Fibroblast of skin of back (primary cell): Measurements from ENCODE around the gene TNK2.
"Not testable (repeated sequence)": the region's sequence is repeated elsewhere in the genome, so short reads cannot be mapped to it uniquely, and the experiment has no call there.

Experiments
- DNase-seq: peaks from one replicate; pipeline ENCODE4 v3.0.0-alpha.2; 2013

The TNK2 gene

DNA sequence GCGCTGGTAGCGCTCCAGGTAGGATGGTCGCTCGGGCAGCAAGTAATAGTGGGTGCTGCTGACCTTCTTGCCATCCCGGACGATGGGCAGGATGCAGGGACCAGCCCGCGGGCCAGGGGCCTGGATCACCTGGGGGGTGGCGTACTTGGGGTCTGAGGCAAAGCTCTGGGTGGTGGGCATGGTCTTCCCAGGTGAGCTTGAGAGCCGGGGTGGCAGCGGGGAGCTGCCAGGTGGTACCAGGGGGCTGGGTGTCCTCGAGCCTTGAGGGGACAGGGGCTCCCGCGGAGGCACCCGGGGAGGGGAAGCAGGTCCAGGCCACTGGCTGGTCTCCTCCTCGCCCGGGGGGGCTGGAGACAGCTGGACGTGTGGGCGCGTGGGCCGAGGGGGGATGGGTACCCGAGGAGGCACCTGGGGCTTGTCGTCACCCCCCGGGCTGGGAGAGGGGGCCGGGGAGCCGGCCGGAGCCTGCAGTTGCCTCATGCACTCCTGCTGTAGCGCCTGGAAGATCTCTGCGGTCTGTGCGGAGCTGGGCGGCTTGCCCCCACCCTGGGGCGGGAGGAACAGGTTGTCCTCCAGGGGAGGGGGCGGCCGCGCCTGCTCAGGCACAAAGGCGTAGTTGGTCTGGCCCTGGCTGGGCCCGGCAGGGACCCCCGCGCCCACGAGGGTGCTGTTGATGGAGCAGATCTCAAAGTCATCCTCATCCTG is 40.6 kb downstream of the TNK2 start:
- DNase-seq: no peak

DNA sequence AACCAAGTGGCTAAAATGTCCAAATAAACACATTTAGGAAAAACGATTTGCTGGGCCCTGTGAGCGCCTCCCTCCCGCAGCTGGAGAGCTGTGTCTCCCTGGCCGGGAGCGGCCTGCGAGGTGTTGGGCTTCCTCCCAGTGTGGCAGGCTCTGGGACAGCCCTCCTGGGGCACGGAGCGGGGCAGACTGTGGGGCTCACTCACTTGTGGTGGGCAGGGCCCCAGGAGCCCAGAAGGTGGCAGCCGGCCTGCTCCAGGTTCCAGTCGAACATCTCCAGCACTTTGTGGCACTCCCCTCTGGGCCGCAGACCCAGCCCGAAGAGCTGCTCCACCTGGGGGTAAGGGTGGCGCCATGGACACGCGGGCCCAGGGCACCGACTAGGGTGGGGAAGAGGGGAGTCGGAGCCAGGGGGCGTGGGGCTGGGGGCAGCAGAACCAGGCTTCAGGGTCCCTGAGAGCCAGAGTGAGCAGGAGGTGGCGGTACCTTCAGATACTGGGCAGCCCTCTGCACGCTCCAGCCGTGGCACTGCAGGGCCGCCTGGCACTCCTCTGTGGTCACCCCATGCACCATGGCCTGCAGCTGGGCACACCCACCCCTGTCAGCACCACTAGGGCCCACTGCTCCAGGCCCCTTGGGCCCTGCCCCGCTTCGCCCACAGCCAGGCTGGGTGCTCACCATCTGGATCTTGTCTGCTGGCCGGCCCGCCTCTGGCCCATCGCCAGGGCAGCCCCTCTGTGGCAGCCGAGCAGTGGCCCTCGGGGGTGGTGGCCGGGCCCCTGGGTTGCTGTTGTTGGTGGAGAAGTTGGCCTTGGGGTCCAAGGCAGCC is 41.5 kb downstream of the TNK2 start:
- DNase-seq: no peak

DNA sequence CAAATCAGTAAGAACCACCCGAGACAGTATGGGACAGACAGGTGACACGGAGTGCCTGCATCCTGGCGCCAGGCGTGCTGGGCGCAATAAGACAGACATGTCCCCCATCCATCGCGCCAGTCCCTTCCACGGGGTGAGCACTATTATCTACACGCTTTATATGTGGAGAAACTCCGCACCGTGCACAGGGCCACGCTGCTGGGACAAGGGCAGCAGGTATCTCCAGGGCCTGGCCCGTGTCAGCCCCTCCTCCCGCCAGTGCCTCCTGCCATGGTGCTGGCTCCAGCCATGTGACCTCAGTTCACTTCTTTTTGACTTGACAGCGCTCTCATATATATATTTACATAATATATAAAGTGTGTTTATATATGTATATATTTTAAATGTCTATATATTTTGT is 42.6 kb downstream of the TNK2 start:
- DNase-seq: no peak

DNA sequence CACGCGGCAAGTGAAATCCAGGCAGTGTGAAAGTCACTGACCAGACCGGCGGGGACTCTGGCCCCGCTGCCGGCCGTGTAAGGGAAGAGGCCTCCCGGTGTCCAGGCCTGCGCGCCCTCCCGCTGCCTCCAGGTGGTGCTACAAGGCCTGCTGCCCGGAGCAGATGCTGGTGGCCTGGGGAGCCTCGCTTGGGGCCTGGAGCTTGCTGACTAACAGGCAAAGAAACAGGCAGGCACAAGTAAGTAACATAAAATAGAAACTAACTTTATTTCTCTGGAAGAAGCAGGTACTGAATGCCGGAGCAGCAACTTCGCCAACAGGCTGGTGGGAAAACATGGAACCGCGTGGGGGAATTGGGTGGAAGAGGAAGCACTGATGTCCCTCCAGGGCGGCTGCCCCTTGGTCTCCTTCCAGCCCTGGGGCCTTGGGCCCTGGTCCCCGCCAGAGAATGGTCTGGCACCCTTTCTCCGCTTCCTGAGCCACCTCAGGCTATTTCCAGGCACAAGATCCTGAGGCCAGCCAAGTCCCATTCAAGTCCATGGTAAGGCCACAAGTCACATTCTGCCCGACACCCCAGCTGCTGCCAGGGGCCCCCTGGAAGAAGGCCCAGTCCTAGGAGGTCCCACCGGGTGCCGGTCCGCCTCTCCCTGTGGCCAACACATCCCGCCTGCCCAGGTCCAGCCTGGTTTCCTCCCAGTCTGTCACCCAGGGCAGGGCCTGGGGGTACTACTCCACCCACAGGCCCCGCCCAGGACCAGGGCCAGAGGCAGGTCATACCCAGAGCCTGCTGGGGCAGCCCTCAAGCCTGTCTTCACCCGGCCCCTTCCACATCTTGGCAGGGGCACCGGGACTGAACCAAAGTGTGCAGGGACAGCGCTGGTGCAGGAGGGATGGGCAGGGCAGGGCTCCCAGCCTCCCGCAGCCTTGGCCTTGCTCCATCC is 45.0 kb downstream of the TNK2 start:
- DNase-seq: peak; percentile 78

DNA sequence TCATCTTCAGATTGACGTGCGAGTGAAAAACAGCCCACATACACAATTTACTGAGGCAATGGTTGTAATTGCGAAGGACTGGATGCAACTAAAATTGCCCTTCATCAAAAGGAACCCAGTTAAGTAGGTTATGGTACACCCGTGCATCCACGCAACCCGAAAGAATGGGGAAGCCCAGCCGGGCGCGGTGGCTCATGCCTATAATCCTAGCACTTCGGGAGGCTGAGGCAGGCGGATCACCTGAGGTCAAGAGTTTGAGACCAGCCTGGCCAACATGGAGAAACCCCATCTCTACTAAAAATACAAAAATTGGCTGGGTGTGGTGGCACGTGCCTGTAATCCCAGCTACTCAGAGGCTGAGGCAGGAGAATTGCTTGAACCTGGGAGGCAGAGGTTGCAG is 46.0 kb downstream of the TNK2 start:
- not testable (repeated sequence) for DNase-seq

DNA sequence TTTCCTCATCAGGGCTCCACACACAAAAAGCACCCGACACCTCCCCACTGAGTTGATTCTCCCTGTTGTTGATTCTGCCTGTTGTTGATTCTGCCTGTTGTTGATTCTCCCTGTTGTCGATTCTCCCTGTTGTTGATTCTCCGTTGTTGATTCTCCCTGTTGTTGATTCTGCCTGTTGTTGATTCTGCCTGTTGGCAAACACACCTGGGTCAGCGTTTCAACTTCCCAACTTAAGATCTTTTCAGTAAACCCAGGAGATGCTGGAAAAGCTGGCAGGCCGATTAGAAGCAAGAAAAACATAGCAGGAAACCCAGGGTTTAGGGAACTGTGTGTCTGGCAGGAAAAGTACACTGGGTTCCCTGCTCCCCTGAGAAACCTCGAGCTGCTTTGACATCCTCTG is 47.9 kb downstream of the TNK2 start:
- DNase-seq: no peak

DNA sequence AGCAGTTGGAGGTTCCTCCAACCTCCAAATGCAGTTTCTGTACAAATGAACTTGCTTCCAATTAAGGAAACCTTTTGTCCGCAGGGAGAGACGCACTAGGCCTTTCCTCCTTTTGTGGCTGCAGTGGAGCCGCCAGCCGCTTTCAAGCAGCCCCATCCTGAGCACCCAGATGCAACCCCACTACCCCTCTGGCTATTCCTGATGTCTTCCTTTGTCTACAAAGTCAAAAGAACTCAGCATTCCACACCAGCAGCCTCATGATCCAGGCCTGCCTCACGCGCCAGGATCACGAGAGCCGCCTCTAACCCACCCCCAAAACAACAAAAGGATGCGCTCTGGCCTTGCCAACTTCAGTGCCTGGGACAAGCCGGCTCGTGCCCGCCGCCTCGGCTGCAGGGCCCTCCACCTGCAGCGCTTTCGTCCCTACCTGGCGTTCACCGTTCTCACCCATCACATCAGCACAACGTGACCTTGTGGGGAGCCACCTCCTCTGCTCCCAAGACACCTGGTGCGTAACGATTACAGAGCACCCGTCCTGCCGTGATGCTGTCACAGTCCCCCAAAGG is 48.4 kb downstream of the TNK2 start:
- DNase-seq: no peak

DNA sequence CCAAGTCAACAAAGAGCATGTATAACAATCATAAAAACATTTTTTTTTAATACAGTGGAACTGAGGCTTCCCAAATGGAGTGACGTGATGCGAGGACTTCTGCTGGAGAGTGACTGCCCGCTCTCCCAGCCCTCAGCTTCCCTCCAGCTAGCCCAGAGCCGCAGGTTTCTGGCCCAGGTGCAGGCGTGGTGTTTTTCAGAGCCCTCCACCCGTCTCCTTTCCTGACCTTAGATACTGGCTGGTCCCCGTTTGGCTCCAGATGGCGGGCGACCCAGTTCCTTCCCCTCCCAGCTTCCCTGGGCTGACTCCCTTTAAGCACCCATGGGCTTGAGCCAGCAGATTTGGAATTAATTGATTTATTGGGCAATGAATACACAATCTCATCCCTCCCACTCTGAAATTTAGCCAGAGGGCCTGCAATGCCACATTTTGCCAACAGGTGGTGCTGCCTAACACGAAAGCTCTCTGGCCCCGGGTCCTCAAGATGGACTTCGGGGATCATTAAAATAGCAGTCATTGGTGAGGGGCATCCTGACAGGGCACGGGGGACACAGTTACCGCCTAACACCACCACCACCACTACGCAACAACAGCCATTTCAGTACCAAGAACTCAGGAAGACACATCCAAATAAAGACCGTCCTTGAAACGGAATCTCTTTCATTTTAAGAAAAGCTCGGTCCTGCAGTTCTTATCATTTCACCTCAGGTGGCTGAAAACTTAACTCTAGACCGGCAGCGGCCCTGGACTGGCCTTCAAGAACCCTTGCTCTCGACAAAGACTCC is 49.1 kb downstream of the TNK2 start:
- peak; percentile 52 for DNase-seq

DNA sequence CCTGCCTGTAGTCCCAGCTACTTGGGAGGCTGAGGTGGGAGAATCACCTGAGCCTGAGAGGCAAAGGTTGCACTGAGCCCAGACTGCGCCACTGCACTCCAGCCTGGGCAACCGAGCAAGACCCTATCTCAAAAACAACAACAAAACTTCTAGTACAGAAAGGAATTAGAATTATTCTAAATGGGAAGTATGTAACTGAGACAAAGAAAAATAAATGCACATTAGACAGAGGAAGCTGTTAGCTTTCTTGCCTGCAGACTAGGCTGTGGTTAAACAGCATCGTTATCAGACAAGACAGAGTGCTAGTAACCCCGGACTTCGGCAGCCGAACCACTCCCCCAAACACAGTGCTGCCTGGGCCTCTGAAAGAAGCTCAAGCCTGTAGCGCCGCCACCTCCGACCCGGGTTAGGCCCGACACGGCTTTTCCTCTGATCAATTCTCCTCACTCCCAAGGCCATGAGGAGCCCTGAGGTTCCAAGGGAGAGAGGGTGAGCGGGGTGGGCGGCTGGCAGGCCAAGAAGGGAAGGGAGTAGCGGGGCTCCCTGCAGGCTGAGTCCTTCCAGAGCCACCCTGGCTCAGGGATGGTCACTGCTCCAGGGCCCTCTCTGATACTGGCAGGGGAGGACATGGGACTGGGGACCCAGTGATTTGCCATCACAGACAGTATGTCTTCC is 51.8 kb downstream of the TNK2 start:
- no peak for DNase-seq

DNA sequence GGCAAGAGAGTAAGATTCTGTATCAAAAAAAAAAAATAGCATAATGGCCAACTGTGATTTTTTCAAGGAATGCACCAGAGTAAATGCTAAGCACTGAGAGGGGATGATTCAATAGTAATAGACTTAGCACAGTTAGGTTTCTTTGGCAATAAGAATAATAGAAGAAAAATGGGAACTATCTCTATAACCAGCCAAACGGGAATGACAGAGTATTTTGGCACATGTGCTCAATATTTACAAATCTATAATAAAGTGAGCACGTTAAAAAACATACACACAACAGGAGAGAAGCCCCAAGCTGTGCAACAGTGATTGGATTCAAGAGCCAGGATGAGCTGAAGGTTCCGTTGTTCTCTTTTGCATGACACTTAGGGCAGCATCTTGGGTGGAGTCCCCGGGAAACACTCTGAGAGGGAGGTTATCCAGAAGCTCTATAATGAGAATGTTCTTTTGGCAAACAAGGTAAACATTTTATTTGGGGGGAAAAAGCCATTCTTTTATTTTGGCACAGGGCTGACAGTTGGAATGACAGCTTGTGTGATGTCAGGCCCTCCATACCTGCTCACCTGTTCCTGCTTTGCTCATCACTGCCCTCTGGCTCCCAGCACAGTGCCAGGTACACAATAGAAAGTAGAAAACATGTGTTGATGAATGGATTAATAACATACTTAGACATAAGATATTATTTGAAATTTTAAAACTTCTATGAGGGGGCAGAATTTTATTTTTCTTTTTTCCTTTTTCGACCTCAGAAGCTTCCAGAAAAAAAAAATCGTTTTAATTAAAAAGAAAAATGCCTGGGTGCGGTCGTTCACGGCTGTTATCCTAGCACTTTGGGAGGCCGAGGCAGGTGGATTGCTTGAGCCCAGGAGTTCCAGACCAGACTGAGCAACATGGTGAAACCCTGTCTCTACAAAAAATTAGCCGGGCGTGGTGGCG is 52.6 kb downstream of the TNK2 start:
- DNase-seq: no peak

DNA sequence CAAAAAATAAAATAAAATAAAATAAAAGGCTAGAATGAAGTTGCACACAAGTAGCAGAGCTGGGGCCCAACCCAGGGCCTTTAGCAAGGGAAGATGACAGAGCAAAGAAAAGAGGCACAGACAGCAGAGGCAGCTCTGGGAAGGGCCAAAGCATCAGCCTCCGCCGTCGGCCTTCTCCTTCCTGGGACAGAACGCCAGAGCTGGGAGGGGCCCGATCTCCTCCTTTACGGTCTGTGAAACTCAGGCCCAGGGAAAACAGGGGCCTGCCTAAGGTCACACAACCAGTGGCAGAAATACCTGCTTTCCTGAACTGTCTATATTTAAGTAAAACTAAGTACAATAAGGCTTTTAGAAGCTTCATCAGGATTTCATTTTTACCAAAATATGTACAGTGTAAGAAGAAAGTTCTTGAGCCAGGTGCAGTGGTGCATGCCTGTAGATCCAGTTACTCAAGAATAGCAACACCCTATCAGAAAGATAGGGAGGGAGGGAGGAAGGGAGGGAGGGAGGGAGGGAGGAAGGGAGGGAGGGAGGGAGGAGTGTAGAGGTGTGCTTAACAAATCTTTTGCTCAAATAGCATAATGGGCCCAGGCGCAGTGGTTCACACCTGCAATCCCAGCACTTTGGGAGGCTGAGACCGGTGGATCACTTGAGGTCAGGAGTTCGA is 53.6 kb downstream of the TNK2 start:
- DNase-seq: no peak

DNA sequence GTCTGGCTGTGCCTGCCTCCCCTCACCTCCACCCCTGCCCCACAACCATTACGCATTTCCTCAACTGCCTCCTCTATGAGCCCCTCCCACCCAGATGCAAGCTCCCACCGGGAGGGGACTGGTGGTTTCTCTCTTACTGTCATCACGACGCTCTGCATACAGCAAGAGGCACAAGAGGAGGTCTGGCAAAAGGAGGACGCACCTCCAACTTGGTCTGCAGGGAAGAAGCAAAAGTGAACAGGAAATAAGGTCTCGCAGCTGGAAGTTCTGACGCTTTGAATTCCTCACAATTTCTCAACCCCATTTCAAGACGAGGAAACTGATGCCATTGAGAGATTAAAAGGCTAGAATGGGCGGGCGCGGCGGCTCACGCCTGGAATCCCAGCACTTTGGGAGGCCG is 54.4 kb downstream of the TNK2 start:
- DNase-seq: no peak

DNA sequence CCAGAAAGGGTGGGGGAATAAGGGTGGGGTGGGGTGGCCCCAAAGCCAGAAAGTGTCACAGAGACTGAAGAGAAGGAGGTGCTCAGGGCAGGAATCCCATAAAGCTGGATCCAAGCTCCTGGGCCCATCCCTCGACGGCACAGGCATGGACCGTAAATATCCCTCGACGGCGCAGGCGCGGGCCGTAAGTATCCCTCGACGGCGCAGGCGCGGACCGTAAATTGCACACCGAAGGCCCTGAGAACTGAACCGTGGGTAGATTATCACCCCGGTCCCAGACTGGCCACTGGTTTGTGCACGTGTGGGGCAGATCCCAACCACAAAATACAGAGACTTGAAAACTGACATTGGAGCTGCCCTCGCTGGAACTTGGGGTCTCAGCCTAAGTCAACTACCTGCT is 55.3 kb downstream of the TNK2 start:
- DNase-seq: no peak

DNA sequence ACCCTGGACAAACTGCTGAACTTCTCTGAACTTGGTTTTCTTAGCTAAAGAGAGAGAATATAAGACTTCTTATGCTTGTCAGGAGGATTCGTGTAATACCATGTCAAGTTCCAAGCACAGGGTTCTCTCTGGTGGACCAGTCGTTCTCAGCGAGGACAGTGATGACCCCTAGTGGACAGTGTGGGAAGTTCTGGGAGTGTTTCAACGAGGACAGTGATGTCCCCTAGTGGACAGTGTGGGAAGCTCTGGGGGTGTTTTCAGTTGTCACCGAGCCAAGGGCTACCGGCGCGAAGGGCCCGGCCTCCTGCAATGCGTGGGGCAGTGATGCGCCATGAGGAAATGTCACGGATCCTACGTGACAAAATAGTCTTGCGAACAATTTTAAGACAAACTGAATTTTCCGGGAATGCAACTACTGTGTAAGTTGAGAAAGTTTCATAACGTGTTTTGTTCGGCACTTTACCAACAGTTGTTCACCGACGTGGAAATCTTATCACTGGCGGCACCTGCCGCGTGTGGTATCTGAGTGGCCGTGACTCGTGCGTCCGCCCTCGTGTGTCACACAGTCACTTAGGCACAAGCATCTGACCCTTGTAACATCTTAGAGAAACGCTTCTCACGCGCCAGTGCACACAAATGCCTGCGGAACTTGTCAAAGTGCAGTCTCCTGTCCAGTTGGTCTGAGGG is 57.4 kb downstream of the TNK2 start:
- peak; percentile 85 for DNase-seq

DNA sequence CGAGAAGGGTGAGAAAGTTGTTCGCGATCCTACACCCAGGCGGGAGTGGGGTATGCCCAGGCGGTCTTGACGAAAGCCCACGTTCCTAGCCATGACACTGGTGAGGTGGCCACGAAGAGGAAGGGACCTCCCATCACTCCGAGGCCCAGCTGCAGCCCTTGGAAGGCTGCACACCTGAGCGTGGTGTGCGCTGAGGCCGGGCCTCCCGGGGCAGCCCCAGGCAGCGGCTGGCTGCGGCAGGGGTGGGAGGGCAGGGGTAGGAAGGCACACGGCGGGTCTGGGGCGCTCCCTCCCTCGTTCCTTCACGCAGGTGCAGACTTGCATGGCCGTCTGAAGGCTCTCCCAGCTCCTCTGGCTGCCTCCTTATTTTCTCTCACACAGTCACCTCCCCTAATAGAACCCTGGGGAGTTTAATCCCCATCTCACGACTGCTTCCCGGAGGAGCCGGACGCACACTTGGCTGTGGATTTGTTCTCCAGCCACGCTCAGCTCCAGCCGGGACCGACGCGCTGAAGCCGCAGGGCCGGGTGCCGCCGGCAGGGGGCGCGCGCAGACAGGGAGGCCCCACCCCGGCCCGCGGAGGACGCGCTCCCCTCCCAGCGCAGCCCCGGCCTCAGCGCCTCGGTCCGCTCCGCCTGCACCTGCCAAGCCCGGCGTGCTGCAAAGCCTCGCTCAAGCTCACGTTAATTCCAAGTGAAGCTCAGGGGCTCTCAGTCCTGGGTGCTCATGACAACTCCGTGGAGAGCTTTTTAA is 58.9 kb downstream of the TNK2 start:
- DNase-seq: peak; percentile 21

DNA sequence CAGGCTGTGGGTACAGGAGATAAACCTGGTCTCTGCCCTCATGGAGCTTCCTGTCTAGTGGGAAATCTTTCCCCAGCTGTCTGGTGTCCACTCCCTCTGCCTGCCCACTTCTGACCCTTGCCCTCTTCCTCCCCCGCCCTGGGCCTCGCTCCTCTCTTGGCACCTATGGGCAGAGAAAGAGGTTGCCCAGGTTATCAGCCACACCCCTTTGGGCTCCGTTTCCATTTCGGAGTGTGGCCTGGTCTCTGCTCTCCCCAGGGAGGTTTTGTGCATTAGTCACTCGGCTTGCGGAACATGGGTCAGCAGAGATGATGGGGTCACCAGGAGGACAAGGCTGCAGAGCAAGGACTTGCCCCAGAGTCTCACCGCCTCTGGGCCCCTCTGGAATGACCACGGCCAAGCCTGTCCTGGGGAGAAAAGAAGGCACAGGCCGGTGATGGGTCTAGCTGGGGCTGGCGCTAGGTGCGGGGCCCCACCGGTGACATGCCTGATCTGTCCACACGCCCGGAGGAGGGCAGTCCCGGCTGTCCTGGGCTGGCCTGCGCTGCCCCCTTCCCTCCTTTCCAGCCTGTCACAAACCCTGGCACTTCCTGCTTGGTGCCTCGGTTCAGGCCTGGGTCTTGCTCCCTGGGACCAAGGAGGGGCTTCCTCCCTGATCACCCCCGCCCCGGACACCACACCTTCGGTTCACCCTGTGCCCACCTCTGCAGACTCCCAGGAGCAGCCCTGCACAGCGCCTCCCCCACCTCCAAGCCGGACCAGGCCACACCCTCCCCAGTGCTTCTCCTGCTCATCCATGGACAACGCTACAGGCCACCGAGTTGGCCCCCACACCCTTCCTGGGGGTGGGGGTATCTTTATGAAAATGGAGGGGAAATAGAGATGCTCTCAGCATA is 61.0 kb downstream of the TNK2 start:
- DNase-seq: peak; percentile 27

DNA sequence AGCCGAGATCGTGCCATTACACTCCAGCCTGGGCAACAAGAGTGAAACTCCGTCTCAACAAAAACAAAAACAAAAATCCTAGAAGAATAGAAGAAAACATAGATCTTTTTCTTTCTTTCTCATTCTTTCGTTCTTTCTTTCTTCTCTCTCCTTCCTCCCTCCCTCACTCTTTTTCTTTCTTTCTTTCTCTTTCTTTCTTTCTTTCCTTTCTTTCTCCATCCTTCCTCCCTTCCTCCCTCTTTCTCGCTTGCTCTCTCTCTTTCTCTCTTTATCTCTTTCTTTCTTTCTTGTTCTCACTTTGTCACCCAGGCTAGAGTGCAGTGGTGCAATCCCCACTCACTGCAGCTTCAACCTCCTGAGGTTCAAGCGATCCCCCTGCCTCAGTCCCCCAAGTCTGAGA is 62.9 kb downstream of the TNK2 start:
- DNase-seq: no peak
